ENCODE measurements around the gene KLHL7.

GRCh38 chr7:23191022-23191421 is 85.4 kb downstream of the KLHL7 start:
- TF ChIP-seq, protein P1, sequence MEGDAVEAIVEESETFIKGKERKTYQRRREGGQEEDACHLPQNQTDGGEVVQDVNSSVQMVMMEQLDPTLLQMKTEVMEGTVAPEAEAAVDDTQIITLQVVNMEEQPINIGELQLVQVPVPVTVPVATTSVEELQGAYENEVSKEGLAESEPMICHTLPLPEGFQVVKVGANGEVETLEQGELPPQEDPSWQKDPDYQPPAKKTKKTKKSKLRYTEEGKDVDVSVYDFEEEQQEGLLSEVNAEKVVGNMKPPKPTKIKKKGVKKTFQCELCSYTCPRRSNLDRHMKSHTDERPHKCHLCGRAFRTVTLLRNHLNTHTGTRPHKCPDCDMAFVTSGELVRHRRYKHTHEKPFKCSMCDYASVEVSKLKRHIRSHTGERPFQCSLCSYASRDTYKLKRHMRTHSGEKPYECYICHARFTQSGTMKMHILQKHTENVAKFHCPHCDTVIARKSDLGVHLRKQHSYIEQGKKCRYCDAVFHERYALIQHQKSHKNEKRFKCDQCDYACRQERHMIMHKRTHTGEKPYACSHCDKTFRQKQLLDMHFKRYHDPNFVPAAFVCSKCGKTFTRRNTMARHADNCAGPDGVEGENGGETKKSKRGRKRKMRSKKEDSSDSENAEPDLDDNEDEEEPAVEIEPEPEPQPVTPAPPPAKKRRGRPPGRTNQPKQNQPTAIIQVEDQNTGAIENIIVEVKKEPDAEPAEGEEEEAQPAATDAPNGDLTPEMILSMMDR (IDR thresholded peaks at IDR 0.05): no peak
- TF ChIP-seq POLR2AphosphoS5 (IDR thresholded peaks at IDR 0.05; ENCODE audit: low read depth, low read length): no peak
